SK-N-SH (cell line): Measurements from ENCODE around the gene TTLL1. TPM values are rescaled to one million over a fixed set of nuclear protein-coding genes. Genes with fewer than 3 reads are reported as not detected.

Experiments used
- CTCF ChIA-PET: fragments of 300-600, 350-600 bp; formaldehyde crosslinking; extraction: SDS; loops from one replicate; lab custom pipeline; 2021; lab: Yijun Ruan, JAX
- POLR2A ChIA-PET: fragments of 350-600 bp; sonication (Branson Sonifier 250); formaldehyde crosslinking; extraction: SDS; loops from one replicate; lab custom pipeline; 2020; ENCODE audit warnings: antibody characterized with exemption, inconsistent platforms; lab: Yijun Ruan, JAX
- DNase-seq: peaks from one replicate; pipeline ENCODE4 v3.0.0; 2012
- H2AFZ ChIP-seq: fragments of 200-600 bp; sonication (generic); 2 replicates; pipeline ENCODE4 v1.8.1; 2016; ENCODE audit warnings: antibody characterized with exemption, mild to moderate bottlenecking, low read depth
- H3F3A ChIP-seq: fragments of 200-600 bp; sonication (generic); replicated peaks from 2 replicates; pipeline ENCODE3; 2016; ENCODE audit warnings: antibody characterized with exemption, mild to moderate bottlenecking; ENCODE audit not compliant: insufficient read depth
- H3K27ac ChIP-seq, 2 experiments: fragments of 200-500 bp in 1 of 2; fragments of 200-600 bp in 1 of 2; sonication (Bioruptor generic) in 1 of 2; sonication (generic), shearing (Covaris generic) in 1 of 2; 2 replicates each; pipeline versions ENCODE4 v1.5.1 to v1.6.1; 2014 to 2016; ENCODE audit warnings: low read depth in 2 of 2, inconsistent platforms in 1 of 2, low read length in 1 of 2, mild to moderate bottlenecking in 1 of 2, mixed read lengths in 1 of 2
- H3K27me3 ChIP-seq: fragments of 200-600 bp; sonication (generic), shearing (Covaris generic); 2 replicates; pipeline ENCODE4 v1.6.1; 2016; ENCODE audit warnings: mixed run types; ENCODE audit not compliant: insufficient read depth
- H3K36me3 ChIP-seq, 2 experiments: fragments of 200-500 bp in 1 of 2; fragments of 200-600 bp in 1 of 2; sonication (Bioruptor generic) in 1 of 2; sonication (generic) in 1 of 2; replicated peaks in 1 of 2; 2 replicates each; pipeline versions ENCODE3 to v1.5.1; 2014 to 2016; ENCODE audit warnings: low read length in 1 of 2, mild to moderate bottlenecking in 1 of 2; ENCODE audit not compliant: insufficient read depth in 2 of 2, control insufficient read depth in 1 of 2
- H3K4me1 ChIP-seq, 2 experiments: fragments of 200-500 bp in 1 of 2; fragments of 200-600 bp in 1 of 2; sonication (Bioruptor generic) in 1 of 2; sonication (generic), shearing (Covaris generic) in 1 of 2; 2 replicates each; pipeline versions ENCODE4 v1.5.1 to v1.6.1; 2014 to 2016; ENCODE audit warnings: low read depth in 1 of 2, low read length in 1 of 2, mixed run types in 1 of 2; ENCODE audit not compliant: insufficient read depth in 2 of 2, control insufficient read depth in 1 of 2
- H3K4me2 ChIP-seq: fragments of 200-600 bp; sonication (generic), shearing (Covaris generic); 2 replicates; pipeline ENCODE4 v1.6.1; 2017; ENCODE audit warnings: mixed run types
- H3K4me3 ChIP-seq, 2 experiments: fragments of 200-500 bp in 1 of 2; fragments of 200-600 bp in 1 of 2; sonication (Bioruptor generic) in 1 of 2; sonication (generic), shearing (Covaris generic) in 1 of 2; 2 replicates each; pipeline versions ENCODE4 v1.5.1 to v1.8.1; 2014 to 2016; ENCODE audit warnings: low read depth in 2 of 2, inconsistent platforms in 1 of 2, low read length in 1 of 2, mild to moderate bottlenecking in 1 of 2, mixed read lengths in 1 of 2, moderate library complexity in 1 of 2
- H3K79me2 ChIP-seq: fragments of 200-600 bp; sonication (generic); 2 replicates; pipeline ENCODE4 v1.8.1; 2017; ENCODE audit warnings: mild to moderate bottlenecking; ENCODE audit not compliant: insufficient read depth
- H3K9ac ChIP-seq: fragments of 200-600 bp; sonication (generic); 2 replicates; pipeline ENCODE4 v1.6.1; 2017; ENCODE audit warnings: mixed run types
- H3K9me2 ChIP-seq: fragments of 200-600 bp; sonication (generic); 2 replicates; pipeline ENCODE4 v1.6.1; 2017; ENCODE audit warnings: mixed run types
- H3K9me3 ChIP-seq: fragments of 200-600 bp; sonication (generic); 2 replicates; pipeline ENCODE4 v1.6.1; 2017; ENCODE audit warnings: mixed run types, mild to moderate bottlenecking, moderate library complexity
- H4K20me1 ChIP-seq: fragments of 200-600 bp; sonication (generic); 2 replicates; pipeline ENCODE4 v1.6.1; 2017; ENCODE audit warnings: mild to moderate bottlenecking, mixed run types; ENCODE audit not compliant: insufficient read depth
- ELF1 ChIP-seq: IDR thresholded peaks from 2 replicates; pipeline ENCODE4 v1.4.0; 2012
- EZH2phosphoT487 ChIP-seq: fragments of 200-600 bp; sonication (generic); IDR thresholded peaks from 2 replicates; pipeline ENCODE4 v1.6.1; 2017; ENCODE audit warnings: low read depth, mixed run types, mild to moderate bottlenecking, antibody characterized with exemption, moderate library complexity, borderline replicate concordance
- FOXM1 ChIP-seq: IDR thresholded peaks from 2 replicates; pipeline ENCODE4 v1.4.0; 2012; ENCODE audit warnings: low read depth, mild to moderate bottlenecking
- GATA2 ChIP-seq: sonication (generic); formaldehyde crosslinking; IDR thresholded peaks from 2 replicates; pipeline ENCODE4 v1.5.0; 2020; ENCODE audit warnings: mild to moderate bottlenecking, missing genetic modification reagents
- MEF2A ChIP-seq: IDR thresholded peaks from 2 replicates; pipeline ENCODE4 v1.4.0; 2012; ENCODE audit warnings: low read depth, borderline replicate concordance
- MXI1 ChIP-seq: IDR thresholded peaks from 2 replicates; pipeline ENCODE4 v1.6.1; 2012; ENCODE audit warnings: mild to moderate bottlenecking, low read depth, low read length, improper control_type of control experiment
- RFX5 ChIP-seq: IDR thresholded peaks from 2 replicates; pipeline ENCODE4 v1.6.1; 2012; ENCODE audit warnings: mild to moderate bottlenecking, improper control_type of control experiment, low read length
- SIN3A ChIP-seq: IDR thresholded peaks from 2 replicates; pipeline ENCODE4 v1.6.1; 2012; ENCODE audit warnings: low read depth, mild to moderate bottlenecking, low read length, moderate library complexity, borderline replicate concordance
- TAF1 ChIP-seq: IDR thresholded peaks from 2 replicates; pipeline ENCODE4 v1.6.1; 2012; ENCODE audit warnings: low read depth, mild to moderate bottlenecking, low read length, moderate library complexity, borderline replicate concordance
- TEAD4 ChIP-seq: IDR thresholded peaks from 2 replicates; pipeline ENCODE4 v1.4.0; 2012; ENCODE audit warnings: mild to moderate bottlenecking, borderline replicate concordance; ENCODE audit not compliant: insufficient read depth
- WGBS: methylation state at CpG from one replicate; pipeline ENCODE4 v1.1.6; 2017; ENCODE audit warnings: low lambda C conversion rate; 5-methylcytosine and 5-hydroxymethylcytosine counted together
- polyA plus RNA-seq, 3 experiments: library from polyadenylated mRNA; depleted of rRNA; stranded (reverse); fragments of >200 nt; gene quantifications; 2 replicates each; pipeline ENCODE4 v1.2.3, GENCODE V29; 2012
- TF ChIP-seq, protein P1 (sequence below): IDR thresholded peaks from 2 replicates; pipeline ENCODE4 v1.4.0; 2012; ENCODE audit warnings: low read depth, borderline replicate concordance
- TF ChIP-seq, protein P2 (sequence below): IDR thresholded peaks from 2 replicates; pipeline ENCODE4 v1.4.0; 2012; ENCODE audit warnings: low read depth
- TF ChIP-seq, protein P3 (sequence below): IDR thresholded peaks from 2 replicates; pipeline ENCODE4 v1.4.0; 2012; ENCODE audit warnings: low read depth, borderline replicate concordance

TTLL1 gene
- polyA plus RNA-seq, 1 of the 3 experiments (the other 2 are of a cell fraction): 14.0 TPM

DNA sequence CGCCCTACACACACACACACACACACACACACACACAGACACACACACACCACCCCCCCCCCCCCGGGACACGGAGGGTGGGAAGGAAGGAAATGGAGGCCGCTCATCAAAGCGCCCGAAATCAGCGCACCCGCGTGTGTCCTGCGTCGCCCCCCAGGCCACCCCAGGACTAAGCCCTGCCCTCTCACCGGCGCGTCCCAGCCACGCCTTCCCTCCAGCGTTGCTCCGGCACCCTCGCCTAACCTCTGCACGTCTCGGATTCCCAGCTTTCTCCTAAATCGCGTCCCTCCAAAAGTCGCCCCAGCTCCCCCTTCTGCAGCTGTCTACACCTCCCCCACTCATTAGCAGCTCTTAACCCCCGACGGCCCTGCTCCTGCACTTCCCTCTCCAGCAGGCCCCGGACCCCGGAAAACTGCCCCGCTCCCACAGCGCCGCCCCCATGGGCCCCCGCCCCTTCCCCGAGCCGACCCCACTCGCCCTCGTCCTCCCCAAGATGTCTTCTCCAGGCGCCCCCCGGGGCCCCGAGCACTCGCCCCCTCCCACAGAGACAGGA, 74.8 kb downstream of the TTLL1 start:
- DNase-seq: peak; percentile 54
- H3K4me2 ChIP-seq: peak overlapping the region; percentile 71; the same call in 1 of the 2 replicates
- H2AFZ ChIP-seq: no peak overlapping the region
- ChIA-PET CTCF (interaction anchor here (1.8 kb wide), 1 partner anchor 146 kb away, joined by 4 read pairs; no protein-coding TSS in a partner anchor), POLR2A (interaction anchor here (1.1 to 2.0 kb wide), 3 partner anchors 14 to 29 kb away, joined by 3 to 6 read pairs (median 4); no protein-coding TSS in a partner anchor)
- TF ChIP-seq FOXM1 (no peak), SIN3A (no peak), TAF1 (no peak), EZH2phosphoT487 (no peak), MEF2A (no peak), TEAD4 (no peak), GATA2 (CRISPR knock-in tag) (no peak), ELF1 (no peak), RFX5 (no peak), MXI1 (no peak)
- TF ChIP-seq, protein P1, sequence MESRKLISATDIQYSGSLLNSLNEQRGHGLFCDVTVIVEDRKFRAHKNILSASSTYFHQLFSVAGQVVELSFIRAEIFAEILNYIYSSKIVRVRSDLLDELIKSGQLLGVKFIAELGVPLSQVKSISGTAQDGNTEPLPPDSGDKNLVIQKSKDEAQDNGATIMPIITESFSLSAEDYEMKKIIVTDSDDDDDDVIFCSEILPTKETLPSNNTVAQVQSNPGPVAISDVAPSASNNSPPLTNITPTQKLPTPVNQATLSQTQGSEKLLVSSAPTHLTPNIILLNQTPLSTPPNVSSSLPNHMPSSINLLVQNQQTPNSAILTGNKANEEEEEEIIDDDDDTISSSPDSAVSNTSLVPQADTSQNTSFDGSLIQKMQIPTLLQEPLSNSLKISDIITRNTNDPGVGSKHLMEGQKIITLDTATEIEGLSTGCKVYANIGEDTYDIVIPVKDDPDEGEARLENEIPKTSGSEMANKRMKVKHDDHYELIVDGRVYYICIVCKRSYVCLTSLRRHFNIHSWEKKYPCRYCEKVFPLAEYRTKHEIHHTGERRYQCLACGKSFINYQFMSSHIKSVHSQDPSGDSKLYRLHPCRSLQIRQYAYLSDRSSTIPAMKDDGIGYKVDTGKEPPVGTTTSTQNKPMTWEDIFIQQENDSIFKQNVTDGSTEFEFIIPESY: no peak
- TF ChIP-seq, protein P2, sequence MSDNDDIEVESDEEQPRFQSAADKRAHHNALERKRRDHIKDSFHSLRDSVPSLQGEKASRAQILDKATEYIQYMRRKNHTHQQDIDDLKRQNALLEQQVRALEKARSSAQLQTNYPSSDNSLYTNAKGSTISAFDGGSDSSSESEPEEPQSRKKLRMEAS: no peak
- TF ChIP-seq, protein P3, sequence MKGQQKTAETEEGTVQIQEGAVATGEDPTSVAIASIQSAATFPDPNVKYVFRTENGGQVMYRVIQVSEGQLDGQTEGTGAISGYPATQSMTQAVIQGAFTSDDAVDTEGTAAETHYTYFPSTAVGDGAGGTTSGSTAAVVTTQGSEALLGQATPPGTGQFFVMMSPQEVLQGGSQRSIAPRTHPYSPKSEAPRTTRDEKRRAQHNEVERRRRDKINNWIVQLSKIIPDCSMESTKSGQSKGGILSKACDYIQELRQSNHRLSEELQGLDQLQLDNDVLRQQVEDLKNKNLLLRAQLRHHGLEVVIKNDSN: no peak
- H3K9me3 ChIP-seq: no peaks in the 10 kb centered on the region
- no peaks in the 10 kb centered on the region for H3K27me3 ChIP-seq
- peak overlapping the region; percentile 73; the same call in 1 of the 2 replicates for H3K9ac ChIP-seq
- H3K4me3 ChIP-seq: peak overlapping the region; percentile 60 to 66
- peaks cover 20% of the 10 kb centered on the region for H4K20me1 ChIP-seq
- no peaks in the 10 kb centered on the region for H3K9me2 ChIP-seq
- peaks cover 0 to 16% of the 10 kb centered on the region in 2 experiments; a peak in 1 of 4 replicates for H3K4me1 ChIP-seq
- 2% methylated on average over 14 of the region's 39 CpGs for WGBS
- peak overlapping the region in 1 of 2 experiments; percentile 53; a peak in 1 of 4 replicates for H3K27ac ChIP-seq
- no peaks in the 10 kb centered on the region for H3F3A ChIP-seq
- H3K79me2 ChIP-seq: peaks cover 50% of the 10 kb centered on the region
- no peaks in the 10 kb centered on the region for H3K36me3 ChIP-seq
